ENCODE measurements around the gene GCAT. TPM values are rescaled to one million over a fixed set of nuclear protein-coding genes. Genes with fewer than 3 reads are reported as not detected.

The GCAT gene
- total RNA-seq, 3 donors from 2014 or later, result 6.5 to 12.3 (median 8.6) TPM

DNA sequence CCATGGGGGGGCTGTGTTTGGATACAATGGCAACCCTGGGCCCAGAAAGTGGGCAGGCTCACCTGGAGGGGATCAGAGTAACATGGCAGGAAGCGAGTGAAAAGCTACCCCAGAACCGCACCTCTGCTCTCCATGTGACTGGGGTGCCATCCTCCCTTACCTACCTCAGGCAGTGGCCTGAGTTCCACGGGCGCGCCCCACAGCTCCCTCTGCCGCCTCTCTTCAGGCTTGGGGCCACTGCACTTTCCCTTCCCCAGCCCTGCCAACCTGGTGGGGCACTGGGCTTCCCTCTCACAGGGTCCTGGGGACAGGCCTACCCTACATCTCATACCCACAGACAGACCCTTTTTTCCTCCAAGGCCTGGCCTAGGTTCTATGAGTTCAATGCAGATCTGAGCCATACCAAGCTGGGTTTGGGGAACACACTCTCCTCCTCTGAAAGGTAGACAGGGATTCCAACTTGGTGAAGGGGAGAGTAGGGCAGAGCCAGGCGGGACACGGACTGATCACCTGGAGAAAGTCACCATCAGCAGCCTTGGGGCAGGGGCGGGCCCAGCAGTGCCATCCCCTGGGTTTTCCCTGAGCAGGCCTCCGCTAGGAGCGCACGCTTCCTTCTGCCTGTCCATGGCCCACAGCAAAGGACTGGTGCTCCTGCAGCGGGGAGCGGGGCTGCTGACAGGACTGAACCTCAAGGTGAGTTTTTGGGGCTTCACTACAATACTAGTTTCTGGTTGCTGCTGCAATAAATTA is 22.5 kb downstream of the GCAT start:
- ATAC-seq (no peak), DNase-seq (no peak)
- H3K27me3 Mint-ChIP-seq (ENCODE audit: low read depth), result peaks cover 2% of the 10 kb centered on the region
- H3K9me3 Mint-ChIP-seq, result no peaks in the 10 kb centered on the region
- H3K36me3 Mint-ChIP-seq (ENCODE audit: insufficient read depth), result peaks cover 14% of the 10 kb centered on the region
- no peak overlapping the region for H3K4me3 Mint-ChIP-seq
- no peaks in the 10 kb centered on the region for H3K4me1 Mint-ChIP-seq (ENCODE audit: low read depth)

DNA sequence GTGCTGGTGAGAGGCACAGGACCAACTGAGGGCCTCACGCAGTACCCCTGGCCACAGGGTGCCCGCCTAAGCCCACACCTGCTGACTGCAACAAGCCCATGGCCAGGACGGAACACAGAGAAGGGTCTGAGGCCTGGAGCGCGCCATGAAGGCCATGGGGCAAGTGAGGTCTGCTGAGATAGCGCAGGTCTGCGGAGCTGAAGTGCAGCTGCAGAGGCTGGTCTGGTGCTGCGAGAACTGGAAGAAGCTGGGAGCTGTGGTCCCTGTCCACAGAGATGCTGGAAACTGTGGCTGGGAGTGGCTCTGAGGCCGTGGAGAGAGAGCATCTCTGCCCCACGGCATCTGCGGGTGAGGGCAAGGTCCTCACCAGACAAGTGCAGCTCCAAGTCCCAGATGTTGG is 23.7 kb downstream of the GCAT start:
- no peak for DNase-seq
- no peak overlapping the region for H3K4me3 Mint-ChIP-seq
- peaks cover 14% of the 10 kb centered on the region for H3K36me3 Mint-ChIP-seq (ENCODE audit: insufficient read depth)
- H3K27me3 Mint-ChIP-seq (ENCODE audit: low read depth), result no peaks in the 10 kb centered on the region
- no peak for ATAC-seq
- H3K9me3 Mint-ChIP-seq, result no peaks in the 10 kb centered on the region
- H3K4me1 Mint-ChIP-seq (ENCODE audit: low read depth), result no peaks in the 10 kb centered on the region

DNA sequence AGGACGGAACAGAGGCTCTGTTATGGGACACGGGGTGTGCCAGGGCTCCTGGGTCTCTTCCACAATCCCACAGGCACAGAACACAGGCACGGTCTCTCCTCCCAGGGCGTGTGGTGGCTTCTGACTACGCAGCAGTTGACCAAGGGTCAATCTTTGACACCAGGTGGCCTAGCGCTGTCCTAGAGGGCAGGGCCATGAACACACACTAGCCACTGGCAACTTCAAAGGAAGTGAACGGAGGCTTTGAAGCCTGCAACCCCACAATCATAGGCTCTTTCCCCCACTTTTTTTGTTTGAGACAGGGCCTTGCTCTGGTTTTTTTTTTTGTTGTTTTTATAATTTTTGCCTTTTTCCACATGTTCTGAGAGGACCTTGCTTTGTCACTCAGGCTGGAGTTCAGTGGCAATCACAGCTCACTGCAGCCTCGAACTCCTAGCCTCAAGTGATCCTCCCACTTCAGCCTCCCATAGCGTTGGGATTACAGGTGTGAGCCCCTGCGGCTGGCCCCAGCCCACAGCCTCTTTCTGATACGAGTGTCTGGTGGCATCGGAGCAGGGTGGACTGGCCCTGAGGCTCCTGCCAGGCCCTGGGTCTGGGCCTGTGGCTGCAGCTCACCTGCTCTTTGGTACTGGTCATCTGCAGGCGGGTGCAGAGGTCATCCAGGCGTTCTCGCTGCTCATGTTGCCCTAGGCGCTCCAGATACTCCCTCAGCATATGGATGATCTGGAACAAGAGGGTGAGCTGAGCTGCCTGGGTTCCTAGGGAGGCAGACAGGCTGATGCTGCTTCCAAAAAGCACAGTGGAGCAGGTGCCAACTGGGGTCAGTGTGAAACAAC is 24.5 kb downstream of the GCAT start:
- Mint-ChIP-seq H3K27me3 (ENCODE audit: low read depth) (no peaks in the 10 kb centered on the region), H3K4me3 (no peak overlapping the region), H3K9me3 (no peaks in the 10 kb centered on the region), H3K36me3 (ENCODE audit: insufficient read depth) (peaks cover 14% of the 10 kb centered on the region), H3K4me1 (ENCODE audit: low read depth) (no peaks in the 10 kb centered on the region)
- no peak for DNase-seq
- no peak for ATAC-seq

DNA sequence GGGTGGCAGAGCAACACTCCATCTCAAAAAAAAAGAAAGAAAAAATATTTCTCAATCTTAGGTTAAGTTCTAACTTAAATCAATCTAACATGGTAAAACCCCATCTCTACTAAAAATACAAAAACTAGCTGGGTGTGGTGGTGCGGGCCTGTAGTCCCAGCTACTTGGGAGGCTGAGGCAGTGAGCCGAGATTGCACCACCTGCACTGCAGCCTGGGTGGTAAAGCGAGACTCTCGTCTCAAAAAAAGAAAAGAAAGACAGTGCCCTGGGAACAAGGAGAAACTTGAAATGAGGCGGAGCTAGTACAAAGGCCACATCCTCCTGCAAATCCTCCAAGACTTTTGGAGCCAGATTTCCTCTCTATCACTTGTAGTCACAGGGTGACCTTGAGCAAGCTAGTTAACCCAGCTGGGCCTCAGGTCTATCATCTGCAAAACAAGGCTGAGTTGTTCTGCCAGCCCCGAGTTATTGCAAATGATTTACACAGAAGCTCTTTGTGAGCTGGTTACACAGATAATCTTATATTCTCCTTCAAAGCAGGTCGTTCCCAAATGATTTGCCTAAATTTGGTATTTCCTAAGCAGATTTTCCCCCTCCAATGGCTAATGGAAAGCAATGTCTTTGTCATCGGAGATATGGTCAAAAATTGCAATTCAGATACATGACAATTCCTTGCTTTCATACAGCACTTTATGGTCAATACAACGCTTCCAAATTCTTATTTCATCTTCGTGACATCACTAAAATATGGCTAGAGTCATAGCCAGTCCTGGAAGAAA is 34.5 kb downstream of the GCAT start:
- no peaks in the 10 kb centered on the region for H3K9me3 Mint-ChIP-seq
- H3K4me1 Mint-ChIP-seq (ENCODE audit: low read depth), result peaks cover 14% of the 10 kb centered on the region
- H3K4me3 Mint-ChIP-seq, result peak overlapping the region; percentile 68
- H3K36me3 Mint-ChIP-seq (ENCODE audit: insufficient read depth), result peaks cover 6% of the 10 kb centered on the region
- DNase-seq (no peak), ATAC-seq (no peak)
- no peaks in the 10 kb centered on the region for H3K27me3 Mint-ChIP-seq (ENCODE audit: low read depth)

DNA sequence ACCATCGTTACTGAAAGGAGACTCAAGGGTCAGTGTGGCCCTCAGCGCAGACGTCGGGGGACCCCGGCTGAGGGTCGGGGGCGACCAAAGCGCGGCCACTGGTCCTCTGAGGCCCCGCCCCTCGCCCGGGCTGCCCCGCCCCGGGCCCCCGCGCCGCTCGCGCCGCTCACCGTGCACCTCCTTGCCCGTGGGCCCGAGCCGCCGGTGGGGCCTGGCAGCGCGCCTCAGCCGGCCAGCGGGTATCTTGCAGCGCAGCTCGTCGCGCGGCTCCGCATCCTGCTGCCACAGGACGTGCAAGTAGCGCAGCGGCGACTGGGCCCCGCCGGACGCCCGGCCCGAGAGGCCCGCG is 36.0 kb downstream of the GCAT start:
- DNase-seq (peak; percentile 17), ATAC-seq (peak; percentile 59 to 65)
- Mint-ChIP-seq H3K36me3 (ENCODE audit: insufficient read depth) (peaks cover 5% of the 10 kb centered on the region), H3K9me3 (no peaks in the 10 kb centered on the region), H3K4me3 (peak overlapping the region; percentile 85), H3K4me1 (ENCODE audit: low read depth) (peaks cover 23% of the 10 kb centered on the region), H3K27me3 (ENCODE audit: low read depth) (no peaks in the 10 kb centered on the region)

DNA sequence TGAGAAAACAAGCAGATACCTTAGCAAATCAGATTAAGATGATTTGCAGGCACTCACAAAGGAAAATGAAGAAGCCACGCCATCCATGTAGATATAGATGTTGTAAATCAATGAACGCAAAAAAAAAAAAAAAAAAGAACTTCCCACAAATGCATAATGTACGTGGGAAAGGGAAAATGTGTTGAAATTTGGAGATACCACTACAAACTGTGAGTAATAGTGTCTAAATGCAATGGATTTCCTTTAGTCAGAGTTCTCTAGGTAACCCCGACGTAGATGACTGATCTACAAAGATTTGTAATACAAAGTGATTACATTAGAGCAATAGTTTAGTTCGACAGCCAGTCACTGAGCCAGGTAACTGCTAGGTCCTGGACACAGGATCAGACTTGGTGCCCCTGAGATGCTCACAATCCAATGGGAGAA is 37.2 kb downstream of the GCAT start:
- Mint-ChIP-seq H3K4me3 (peak overlapping the region; percentile 84), H3K36me3 (ENCODE audit: insufficient read depth) (peaks cover 5% of the 10 kb centered on the region)
- no peak for ATAC-seq

DNA sequence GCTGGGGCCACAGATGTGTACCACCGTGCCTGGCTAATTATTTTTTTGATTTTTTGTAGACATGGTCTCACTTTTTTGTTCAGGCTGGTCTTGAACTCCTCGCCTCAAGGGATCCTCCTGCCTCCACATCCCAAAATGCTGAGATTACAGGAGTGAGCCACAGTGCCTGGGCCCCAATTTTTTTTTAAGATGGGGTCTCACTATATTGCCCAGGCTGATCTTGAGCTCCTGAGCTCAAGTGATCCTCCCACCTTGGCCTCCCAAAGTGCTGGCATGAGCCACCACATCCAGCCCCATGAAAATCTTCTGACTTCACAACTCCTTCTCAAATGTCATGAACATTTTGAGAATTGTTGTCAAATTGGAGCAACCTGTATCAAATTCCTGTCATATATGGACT is 38.7 kb downstream of the GCAT start:
- no peak for ATAC-seq
- Mint-ChIP-seq H3K4me1 (ENCODE audit: low read depth) (peaks cover 43% of the 10 kb centered on the region), H3K27me3 (ENCODE audit: low read depth) (no peaks in the 10 kb centered on the region), H3K4me3 (no peak overlapping the region), H3K36me3 (ENCODE audit: insufficient read depth) (peaks cover 14% of the 10 kb centered on the region), H3K9me3 (no peaks in the 10 kb centered on the region)
- DNase-seq, result no peak

More for the DNA sequence above, 37.2 kb downstream of the GCAT start:
- DNase-seq, result no peak
- H3K4me1 Mint-ChIP-seq (ENCODE audit: low read depth), result peaks cover 32% of the 10 kb centered on the region
- H3K27me3 Mint-ChIP-seq (ENCODE audit: low read depth), result no peaks in the 10 kb centered on the region
- no peaks in the 10 kb centered on the region for H3K9me3 Mint-ChIP-seq

DNA sequence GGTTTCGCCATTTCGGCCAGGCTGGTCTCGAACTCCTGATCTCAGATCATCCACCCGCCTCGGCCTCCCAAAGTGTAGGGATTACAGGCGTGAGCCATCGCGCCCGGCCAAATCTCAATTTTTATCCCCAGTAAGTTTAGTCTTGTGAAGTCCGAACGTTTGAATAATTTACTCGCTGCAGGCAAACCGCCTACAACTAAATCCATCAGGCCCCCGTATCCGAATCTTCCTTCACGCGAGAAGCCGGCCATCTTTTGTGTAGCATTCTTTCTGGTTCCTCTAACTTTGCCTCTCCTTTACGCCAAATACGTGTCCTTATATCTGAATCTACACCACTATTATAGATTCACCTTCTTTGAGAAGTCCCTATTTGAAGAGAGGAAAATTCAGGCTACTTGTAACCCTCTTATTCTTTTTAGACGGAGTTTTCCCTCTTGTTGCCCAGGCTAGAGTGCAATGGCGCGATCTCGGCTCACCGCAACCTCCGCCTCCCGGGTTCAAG is 40.9 kb downstream of the GCAT start:
- DNase-seq, result no peak

DNA sequence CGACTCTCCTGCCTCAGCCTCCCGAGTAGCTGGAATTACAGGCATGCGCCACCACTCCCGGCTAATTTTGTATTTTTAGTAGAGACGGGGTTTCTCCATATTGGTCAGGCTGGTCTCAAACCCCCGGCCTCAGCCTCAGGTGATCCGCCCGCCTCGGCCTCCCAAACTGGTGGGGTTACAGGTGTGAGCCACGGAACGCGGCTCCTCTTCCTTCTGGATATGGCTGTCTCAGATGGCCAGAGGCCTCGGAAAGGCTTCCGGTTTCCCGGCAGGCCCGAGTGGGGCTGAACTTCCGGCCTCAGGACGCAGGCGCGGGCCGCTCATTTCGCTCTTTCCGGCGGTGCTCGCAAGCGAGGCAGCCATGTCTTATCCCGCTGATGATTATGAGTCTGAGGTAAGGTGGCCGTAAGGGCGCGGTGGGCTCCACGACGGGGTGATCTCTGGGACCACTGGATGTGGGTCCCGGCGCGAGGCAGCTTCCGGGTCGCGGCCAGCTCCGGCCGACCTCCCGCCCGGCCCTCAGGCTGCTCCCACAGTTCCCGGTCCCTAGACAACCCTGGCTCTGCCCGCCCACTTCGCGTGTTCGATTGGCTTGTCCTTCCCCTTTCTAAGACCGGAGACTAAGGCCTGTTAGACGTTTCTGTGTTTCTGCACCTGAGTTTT is 41.5 kb downstream of the GCAT start, which contains the start of gene EIF3L:
Gene EIF3L, plus strand, starts transcription at position 331 of the 663 bp plus-strand sequence. Its CDS starts 31 bp downstream, at position 362.
- peak; percentile 81 to 83 for ATAC-seq
- Mint-ChIP-seq H3K36me3 (ENCODE audit: insufficient read depth) (peaks cover 27% of the 10 kb centered on the region), H3K4me3 (peak within 1 kb of the TSS; percentile 94)

More for the DNA sequence above, 40.9 kb downstream of the GCAT start:
- ATAC-seq, result no peak
- H3K9me3 Mint-ChIP-seq, result no peaks in the 10 kb centered on the region
- H3K27me3 Mint-ChIP-seq (ENCODE audit: low read depth), result no peaks in the 10 kb centered on the region
- H3K36me3 Mint-ChIP-seq (ENCODE audit: insufficient read depth), result peaks cover 23% of the 10 kb centered on the region
- peak overlapping the region; percentile 94 for H3K4me3 Mint-ChIP-seq
- peaks cover 42% of the 10 kb centered on the region for H3K4me1 Mint-ChIP-seq (ENCODE audit: low read depth)

DNA sequence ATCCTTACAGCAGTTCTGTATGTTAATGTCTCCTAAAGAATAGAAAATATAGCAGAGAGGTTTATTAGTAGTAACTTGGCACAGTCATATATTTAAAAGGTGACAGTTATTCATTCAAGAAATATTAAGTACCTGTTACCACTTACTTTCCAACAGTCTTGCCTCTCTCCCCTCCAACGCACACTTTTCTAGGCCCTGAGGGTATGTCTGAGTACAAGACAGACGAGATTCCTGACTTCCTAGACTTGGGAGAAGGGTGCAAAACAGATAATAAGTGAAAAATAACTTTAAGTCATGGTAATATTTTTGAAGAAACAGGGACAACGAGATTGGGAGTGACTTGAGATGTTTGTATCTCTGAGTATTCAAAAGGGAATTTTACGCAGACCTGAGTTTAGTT is 43.1 kb downstream of the GCAT start:
- ATAC-seq, result no peak
- Mint-ChIP-seq H3K27me3 (ENCODE audit: low read depth) (no peaks in the 10 kb centered on the region), H3K9me3 (no peaks in the 10 kb centered on the region), H3K4me1 (ENCODE audit: low read depth) (peaks cover 57% of the 10 kb centered on the region), H3K4me3 (peak overlapping the region; percentile 94), H3K36me3 (ENCODE audit: insufficient read depth) (peaks cover 42% of the 10 kb centered on the region)
- DNase-seq, result no peak

More for the DNA sequence above, 41.5 kb downstream of the GCAT start, which contains the start of gene EIF3L:
- Mint-ChIP-seq H3K9me3 (no peaks in the 10 kb centered on the region), H3K4me1 (ENCODE audit: low read depth) (peaks cover 46% of the 10 kb centered on the region), H3K27me3 (ENCODE audit: low read depth) (no peaks in the 10 kb centered on the region)
- DNase-seq, result peak; percentile 80

DNA sequence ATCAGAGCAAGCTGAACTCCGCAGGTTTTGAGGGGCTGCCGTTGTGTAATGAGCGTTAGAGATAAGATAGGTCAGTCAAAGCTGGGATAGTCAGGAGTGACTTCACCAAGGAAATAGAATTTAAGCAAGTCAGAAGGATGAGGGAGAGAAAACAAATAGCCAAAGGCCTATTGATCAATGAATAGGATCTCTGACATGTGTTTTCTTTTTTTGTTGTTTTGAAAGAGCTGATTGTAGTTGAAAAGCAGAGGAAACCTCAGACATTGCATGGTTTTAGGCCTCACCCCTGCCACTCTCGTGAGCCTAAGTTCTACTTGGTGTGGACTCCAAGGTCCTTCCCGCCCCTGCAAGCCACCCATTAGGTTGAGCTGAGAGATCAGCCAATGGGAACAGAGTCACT is 44.7 kb downstream of the GCAT start:
- no peak for ATAC-seq
- Mint-ChIP-seq H3K36me3 (ENCODE audit: insufficient read depth) (peaks cover 44% of the 10 kb centered on the region), H3K4me1 (ENCODE audit: low read depth) (peaks cover 55% of the 10 kb centered on the region), H3K9me3 (no peaks in the 10 kb centered on the region), H3K27me3 (ENCODE audit: low read depth) (no peaks in the 10 kb centered on the region), H3K4me3 (no peak overlapping the region)
- no peak for DNase-seq

DNA sequence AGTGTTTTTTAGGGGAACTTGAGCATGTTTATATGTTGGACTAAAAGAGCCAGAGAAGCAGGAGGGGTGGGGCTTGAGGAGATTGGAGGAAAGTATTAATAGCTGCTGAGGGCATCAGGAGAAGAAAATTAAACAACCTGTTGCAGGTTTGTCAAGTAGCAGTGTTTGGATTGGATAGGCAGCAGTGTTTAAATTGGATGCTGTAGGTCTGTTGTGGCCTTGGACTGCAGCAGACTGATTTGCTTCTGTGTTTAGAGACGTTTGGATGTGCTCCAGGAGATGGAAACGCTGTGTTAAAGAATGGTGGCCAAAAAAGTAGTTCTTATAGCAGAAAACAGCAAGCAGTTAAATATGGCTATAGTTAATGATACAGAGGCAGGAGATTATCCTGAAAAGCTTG is 47.2 kb downstream of the GCAT start:
- Mint-ChIP-seq H3K9me3 (no peaks in the 10 kb centered on the region), H3K36me3 (ENCODE audit: insufficient read depth) (peaks cover 51% of the 10 kb centered on the region), H3K4me3 (no peak overlapping the region), H3K27me3 (ENCODE audit: low read depth) (no peaks in the 10 kb centered on the region), H3K4me1 (ENCODE audit: low read depth) (peaks cover 41% of the 10 kb centered on the region)
- DNase-seq (no peak), ATAC-seq (no peak)

DNA sequence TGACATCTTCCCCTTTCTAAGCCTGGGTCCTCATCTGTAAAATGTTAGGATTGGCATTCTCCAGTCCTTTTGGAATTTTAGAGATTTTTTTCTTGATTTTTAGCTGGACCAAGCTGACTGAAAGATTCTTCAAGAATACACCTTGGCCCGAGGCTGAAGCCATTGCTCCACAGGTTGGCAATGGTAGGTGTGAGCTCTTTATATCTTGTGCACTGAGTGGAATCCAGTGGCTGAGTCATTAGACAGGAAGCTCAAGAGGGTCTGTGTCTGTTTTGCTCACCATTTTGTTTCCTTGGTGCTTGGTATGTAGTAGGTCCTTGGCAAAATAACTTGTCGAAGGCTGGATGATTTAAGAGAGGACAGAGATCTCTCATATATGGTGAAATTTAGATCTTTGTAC is 47.7 kb downstream of the GCAT start:
- H3K4me1 Mint-ChIP-seq (ENCODE audit: low read depth), result peaks cover 39% of the 10 kb centered on the region
- H3K4me3 Mint-ChIP-seq, result no peak overlapping the region
- no peaks in the 10 kb centered on the region for H3K27me3 Mint-ChIP-seq (ENCODE audit: low read depth)
- no peak for DNase-seq
- ATAC-seq, result no peak
- peaks cover 53% of the 10 kb centered on the region for H3K36me3 Mint-ChIP-seq (ENCODE audit: insufficient read depth)
- no peaks in the 10 kb centered on the region for H3K9me3 Mint-ChIP-seq

Data from activated T-cell treated with anti-CD3 and anti-CD28 coated beads, Interleukin-2, amount 50 U/mL, for 4 hours (primary cell).